Effector CD8-positive, alpha-beta T cell (primary cell): ENCODE data around the gene CENPA.
A peak's percentile ranks its signal among the peaks of the same experiment; 100 is the strongest.
"Not testable (repeated sequence)": the region's sequence is repeated elsewhere in the genome, so short reads cannot be mapped to it uniquely, and the experiment has no call there.

Experiments used
- DNase-seq: peaks from one replicate; lab custom pipeline; 2025; lab: John Stamatoyannopoulos, UW

Gene CENPA

DNA sequence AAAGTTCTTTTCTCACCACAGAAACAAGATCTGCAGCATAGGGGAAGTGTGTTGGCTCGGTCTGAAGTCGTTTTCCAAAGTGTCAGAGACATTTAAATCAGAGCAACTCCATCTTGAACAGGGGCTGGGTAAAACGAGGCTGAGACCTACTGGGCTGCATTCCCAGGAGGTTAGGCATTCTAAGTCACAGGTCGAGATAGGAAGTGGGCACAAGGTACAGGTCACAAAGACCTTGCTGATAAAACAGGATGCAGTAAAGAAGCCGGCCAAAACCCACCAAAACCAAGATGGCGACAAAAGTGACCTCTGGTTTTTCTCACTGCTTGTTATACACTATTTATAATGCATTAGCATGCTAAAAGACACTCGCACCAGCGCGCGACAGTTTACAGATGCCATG, 24.9 kb upstream of the CENPA start:
- not testable (repeated sequence) for DNase-seq

DNA sequence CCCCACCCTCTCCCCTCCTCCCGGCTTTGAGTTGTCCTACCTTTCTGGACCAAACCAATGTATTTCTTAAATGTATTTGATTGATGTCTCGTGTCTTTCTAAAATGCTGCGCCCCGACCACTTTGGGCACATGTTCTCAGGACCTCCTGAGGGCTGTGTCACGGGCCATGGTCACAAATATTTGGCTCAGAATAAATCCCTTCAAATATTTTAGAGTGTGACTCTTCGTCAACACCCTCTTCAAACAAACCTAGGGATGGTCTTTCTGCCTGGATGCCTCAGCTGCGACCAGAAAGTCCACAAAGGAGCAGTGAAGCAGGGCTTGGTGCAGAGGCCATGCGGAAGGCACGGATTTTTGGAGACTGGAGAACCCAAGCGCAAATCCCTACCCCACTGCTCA, 22.8 kb upstream of the CENPA start:
- DNase-seq = no peak

DNA sequence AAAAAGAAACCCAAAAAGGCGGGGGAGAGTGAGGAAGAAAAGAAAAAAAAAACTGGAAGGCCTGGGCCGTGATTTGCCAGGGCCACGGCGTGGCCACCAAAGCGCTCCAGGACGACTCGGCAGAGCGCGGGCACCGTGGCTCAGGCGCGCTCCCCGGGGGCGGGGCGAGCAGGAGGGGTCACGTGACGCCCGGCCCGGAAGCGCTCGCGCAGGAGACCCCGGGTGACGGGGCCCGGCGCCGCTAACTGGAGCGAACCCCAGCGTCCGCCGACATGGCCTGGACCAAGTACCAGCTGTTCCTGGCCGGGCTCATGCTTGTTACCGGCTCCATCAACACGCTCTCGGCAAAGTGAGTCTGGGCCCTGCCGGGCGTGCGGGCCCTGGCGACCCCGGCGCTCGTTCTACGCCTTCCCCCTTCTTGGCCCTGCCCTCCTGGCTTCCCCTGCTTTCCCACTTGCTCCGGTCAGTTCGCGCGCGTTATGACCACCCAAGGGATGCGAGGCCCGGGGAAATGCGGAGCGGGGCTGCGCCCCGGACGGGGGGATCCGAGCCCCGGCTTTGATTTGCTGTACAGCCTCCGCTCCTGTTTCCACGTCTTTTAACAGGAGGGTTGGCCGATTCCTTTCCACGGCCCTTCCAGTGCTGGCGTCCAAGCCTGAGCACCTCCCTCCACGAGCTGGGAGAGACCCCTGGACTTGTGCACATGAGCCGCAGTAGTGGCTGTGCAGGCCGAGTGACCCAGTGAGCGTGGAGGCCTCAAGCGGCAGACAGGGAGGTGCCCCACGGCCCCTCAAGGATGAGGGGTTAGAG, 21.6 kb upstream of the CENPA start, which contains the start of gene SLC35F6:
TSS of gene SLC35F6 (plus strand) at position 207 of the 810 bp plus-strand sequence. CDS start at position 273, 66 bp downstream.
- peak; percentile 75 for DNase-seq

DNA sequence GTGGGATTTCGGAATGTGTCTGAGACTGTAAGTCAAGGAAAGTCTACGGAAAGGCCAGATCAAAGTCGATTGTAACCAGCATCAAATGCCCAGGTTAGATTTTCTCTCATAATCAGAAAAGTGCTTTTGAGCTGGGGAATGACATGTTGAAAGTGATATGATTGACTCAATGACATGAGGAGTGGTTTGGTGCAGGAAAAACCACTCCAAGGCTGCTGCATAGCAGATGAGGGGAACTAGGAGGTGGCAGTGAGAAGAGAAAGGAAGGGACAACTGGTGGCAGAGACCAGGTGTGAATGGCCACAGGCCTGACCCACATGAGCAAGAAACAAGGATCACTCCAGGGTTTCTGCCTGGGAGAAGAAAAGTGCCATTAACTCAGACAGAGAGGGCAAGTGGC, 20.9 kb upstream of the CENPA start:
- DNase-seq = no peak

DNA sequence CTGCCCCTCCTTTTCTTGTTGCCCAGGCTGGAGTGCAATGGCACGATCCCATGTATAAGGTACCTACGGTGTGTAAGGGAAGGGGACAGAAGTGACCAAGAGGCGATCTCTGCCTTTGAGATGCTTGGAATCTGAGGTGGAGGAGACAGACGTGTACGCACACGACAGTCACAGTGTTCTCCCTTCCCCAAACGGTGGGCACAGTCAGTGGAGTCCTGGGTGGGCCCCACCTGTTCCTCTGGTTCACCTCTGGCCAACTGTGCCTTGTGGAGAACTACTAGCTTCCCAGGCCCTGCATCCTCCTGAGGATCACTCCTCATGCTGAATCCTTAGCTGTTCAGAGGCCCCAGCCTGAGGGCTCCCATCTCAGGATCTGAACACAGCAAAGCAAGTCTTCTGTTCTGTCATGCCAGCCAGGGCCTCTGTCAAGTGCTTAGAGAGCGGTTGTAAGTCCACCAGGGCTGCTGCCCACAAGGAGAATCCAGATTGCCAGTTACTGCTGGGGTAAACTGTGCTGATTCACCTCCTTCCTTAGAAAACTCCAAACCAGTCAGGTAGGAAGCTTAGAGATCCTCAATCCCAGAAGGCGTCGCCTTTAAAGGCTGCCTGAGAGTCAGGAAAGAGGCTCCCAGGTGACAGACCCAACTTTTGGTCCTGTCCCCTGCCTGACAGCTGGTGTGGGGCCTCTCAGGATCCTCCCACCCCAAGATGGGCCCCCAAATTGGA, 20.2 kb upstream of the CENPA start:
- no peak for DNase-seq

DNA sequence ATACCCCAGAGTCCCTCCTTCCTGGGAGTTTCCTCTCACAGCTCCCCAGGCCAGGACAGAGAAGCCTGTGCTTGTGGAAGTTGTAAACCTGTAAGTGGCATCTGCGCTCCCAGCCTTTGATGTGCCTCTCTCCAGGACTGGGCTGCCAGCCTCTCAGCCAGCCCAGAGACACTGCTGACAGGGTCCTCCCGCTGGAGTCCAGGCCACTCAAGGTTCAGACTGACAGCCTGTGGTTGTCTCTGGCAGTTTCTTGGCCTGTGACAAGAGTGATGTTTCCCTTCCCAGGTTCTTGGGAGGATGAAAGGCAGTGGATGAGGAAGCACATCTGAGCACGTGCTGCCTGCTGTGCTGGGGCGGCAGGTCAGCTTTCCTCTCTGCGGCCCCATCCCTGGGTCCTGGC, 18.7 kb upstream of the CENPA start:
- DNase-seq = no peak

DNA sequence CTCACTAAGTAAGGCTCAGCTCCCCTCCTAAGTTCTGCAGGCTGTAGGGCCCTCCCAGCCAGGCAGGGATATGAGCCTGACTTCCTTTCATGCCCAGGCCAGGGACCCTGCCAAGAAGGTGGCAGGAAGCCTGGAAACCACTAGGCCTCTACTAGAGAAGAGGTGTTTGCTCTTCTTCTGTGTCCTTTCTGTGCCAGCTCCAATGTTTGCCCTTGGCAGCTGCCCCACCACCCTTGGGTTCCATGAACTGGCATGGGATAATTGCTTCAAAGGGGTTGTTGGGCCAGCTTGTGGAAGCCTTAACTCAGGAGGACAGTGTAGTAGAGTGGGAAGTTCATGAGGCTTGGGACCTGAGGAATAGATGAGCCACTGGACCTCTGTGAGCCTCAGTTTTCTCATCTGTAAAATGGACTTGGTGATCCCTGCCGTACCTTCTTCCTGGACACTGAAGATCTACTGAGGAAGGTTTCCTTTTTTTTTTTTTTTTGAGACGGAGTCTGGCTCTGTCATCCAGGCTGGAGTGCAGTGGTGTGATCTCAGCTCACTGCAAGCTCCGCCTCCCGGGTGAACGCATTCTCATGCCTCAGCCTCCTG, 17.9 kb upstream of the CENPA start:
- DNase-seq = no peak

DNA sequence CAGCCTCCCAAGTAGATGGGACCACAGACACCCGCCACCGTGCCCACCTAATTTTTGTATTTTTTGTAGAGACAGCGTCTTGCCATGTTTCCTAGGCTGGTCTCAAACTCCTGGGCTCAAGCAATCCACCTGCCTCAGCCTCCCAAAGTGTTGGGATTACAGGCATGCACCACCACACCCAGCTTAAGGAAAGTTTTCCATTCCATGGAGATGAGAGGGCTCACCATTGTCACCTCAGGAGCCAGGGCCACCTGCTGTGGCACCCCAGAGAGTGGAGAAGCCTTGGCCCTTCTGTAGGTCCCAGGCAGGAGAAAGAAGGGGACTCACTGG, 17.1 kb upstream of the CENPA start:
- no peak for DNase-seq

DNA sequence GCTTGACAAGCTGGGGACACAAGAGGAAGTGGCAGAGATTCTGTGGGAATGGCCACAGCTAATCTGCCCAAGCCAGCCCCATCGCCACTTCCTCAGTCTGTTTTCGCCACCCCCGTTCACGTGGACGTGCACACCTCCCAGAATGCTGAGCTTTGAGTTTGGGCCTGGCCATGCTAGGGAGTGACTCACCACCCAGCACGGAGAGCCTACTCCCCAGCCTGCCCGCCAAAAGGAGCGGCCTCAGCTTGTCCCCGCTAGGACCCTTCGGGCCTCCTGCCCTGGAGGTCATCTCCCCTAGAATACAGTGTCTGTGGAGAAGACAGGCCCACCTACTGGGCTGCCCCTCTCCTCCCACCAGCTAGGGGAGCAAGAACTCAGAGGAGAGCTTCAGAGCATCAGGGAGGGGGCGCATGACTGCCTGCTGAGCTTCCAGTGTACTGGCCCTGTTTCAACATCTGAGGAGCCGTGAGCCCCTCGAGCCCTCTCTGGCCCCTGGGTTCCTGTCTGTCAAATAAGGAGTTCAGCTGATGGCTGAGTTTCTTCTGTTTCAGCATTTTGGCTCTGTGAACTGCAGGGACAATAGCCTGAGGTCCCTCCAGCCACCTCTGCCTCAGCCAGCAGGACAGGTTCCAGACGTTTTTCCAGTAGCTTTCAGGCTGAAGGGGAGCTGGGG, 16.6 kb upstream of the CENPA start:
- DNase-seq = no peak

DNA sequence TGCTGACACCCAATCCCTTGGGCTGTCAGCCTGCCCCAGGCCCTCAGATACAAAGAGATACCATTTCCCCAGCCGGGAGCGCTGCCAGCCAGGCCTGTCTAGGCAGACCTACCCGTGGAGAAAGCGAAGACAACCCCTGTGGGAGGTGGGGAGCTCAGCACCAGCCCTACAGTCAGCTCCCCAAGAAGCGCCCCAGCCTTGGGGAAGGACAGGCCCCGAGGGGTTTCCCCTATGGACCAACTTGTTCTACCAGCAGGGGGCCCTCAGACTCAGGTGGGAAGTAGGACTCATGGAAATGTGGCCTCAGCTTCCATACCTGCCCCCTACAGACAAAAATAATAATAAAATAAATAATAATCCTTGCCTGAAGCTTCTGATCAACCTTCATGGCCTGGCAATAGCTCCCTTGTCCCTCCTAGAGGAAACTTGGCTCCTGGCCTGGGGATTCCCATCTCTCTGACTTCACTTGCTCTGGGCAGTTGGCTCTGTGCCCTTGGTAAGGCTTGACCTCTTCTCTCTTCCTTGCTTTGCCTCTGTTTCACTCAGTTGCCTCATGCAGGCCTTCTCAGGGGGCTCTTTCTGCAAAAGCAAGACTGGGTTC, 14.8 kb upstream of the CENPA start:
- peak; percentile 17 for DNase-seq

DNA sequence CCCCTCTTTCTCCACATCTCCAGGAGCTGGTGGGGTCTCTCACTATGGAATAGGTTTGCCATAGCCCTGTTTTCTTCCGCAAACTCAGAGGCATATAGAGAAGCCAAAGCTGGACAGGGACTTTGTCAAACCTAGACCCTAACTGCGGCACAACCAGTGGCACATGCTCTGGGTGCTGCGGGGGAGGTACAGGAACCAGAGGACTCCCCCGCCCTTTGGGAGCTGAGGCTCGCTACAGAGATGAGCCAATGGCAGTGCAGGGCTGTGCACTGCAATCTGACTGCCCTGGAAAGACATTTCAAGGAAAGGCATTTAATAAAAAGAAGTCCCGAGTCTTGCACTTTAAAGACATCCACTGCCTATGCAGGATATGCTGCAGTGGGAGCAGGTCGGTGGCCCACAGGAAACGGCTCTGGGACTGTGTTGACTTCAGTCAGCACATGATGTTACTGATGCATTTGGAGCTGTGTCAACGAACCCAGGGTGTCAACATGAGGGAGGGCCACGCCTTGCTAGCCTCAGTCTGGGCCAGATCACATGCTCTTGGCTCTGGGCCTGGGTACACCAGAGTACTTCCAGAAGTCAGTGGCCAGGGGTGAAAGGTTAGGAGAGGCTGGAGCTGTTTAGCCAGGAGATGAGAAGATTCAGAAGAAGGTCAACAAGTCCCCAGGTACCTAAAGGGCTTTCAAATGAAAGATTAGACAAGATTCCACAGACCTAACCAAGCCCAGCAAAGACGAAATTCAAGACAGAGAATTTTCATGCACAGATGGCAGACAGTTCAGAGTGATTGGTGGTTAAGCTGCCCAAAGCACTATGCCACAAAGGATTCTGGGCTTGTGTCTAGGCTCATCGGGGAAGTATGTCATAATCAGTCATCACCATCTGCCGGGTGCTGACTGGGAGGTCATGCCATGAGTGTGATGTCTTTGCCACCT, 13.5 kb upstream of the CENPA start:
- DNase-seq = no peak

DNA sequence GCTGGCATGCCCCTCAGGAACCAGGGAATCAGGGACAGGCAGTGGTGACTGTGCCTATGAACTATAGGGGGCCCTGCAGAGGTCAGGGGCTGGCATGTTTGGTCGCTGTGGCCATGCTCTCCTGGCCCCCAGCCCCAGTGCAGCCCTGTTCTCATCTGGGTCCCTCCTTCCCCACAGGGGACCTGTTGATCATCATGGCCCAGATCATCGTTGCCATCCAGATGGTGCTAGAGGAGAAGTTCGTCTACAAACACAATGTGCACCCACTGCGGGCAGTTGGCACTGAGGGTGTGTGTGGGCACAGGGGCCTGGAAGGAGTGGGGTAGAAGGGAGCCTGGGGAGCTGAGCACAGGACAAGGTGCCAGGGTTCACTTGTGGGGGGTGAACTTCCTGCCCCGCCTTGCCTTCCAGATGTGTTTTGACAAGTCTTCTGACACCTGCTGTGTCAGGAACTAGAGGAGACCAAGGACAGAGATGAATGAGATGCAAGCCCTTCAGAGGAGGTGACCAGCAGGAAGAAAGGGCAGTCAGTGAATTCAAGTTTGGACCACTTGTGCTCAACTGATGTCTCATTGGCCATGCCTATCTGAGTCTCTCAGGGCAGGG, 9.6 kb upstream of the CENPA start:
- DNase-seq = no peak

DNA sequence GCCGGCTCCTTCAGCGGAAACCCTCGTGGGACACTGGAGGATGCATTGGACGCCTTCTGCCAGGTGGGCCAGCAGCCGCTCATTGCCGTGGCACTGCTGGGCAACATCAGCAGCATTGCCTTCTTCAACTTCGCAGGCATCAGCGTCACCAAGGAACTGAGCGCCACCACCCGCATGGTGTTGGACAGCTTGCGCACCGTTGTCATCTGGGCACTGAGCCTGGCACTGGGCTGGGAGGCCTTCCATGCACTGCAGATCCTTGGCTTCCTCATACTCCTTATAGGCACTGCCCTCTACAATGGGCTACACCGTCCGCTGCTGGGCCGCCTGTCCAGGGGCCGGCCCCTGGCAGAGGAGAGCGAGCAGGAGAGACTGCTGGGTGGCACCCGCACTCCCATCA, 7.8 kb upstream of the CENPA start:
- DNase-seq = no peak

DNA sequence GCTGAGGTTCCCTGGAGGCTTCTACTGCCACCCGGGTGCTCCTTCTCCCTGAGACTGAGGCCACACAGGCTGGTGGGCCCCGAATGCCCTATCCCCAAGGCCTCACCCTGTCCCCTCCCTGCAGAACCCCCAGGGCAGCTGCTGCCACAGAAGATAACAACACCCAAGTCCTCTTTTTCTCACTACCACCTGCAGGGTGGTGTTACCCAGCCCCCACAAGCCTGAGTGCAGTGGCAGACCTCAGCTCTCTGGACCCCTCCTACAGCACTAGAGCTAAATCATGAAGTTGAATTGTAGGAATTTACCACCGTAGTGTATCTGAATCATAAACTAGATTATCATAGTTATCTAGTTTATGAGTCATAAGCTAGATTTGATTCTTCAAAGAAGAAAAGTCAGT, 7.3 kb upstream of the CENPA start:
- DNase-seq = no peak

DNA sequence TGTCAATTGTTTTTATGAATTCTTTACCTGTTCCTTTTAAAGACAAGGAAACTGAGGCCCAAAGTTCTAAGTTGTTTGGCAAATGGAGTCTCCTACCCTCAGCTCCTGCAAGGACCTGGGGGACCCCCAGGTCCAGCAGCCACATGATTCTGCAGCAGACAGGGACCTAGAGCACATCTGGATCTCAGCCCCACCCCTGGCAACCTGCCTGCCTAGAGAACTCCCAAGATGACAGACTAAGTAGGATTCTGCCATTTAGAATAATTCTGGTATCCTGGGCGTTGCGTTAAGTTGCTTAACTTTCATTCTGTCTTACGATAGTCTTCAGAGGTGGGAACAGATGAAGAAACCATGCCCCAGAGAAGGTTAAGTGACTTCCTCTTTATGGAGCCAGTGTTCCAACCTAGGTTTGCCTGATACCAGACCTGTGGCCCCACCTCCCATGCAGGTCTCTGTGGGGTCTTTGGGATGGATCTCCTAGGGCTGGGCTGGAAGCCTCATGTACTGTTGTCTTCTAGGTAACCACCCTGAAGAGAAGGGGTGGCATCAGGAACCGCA, 5.6 kb upstream of the CENPA start:
- DNase-seq = no peak

DNA sequence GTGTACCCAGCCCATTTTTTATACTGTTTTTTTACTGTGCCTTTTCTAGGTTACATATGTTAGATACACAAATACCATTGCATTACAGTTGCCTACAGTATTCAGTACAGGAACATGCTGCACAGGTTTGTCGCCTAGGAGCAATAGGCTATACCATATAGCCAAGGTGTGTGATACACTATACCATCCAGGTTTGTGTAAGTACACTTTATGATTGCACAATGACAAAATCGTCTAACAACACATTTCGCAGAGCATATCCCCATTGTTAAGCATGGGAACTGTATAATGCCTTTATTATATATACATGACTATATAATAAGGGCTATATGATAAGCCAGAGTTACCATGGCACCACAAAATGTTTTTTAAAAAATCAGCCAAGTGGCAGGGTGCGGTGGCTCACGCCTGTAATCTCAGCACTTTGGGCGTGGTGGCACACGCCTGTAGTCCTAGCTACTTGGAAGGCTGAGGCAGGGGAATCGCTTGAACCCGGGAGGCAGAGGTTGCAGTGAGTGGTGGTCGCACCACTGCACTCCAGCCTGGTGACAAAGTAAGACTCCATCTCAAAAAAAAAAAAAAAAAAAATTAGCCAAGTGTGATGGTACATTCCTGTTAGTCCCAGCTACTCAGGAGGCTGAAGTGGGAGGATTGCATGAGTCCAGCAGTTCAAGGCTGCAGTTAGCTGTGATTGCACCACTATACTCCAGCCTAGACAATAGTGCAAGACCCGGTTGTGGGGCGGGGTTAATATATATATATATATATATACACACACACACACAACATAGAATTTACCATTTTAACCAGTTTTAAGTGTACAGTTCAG, 2.8 kb upstream of the CENPA start:
- DNase-seq = no peak

DNA sequence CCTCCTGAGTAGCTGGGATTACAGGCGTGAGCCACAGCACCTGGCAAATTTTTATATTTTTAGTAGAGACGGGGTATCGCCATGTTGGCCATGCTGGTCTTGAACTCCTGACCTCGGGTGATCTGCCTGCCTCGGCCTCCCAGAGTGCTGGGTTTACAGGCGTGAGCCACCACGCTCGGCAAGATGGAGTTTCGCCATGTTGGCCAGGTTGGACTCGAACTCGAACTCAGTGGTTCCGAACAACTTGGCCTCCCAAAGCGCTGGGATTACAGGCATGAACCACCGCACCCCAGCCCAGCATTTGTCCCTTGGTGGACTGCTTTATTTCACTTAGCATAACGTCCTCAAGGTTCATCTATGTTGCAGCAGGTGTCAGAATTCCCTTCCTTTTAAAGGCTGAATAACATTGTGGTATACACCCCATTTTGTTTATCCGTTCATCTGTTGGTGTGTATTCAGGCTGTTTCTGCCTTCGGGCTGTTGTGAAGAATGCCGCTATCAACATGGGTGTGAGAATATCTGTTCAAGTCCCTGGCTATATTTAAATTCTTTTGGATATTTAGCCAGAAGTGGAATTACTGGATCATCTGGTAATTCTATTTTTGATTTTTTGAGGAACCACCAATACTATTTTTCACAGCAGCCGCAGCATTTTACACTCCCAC, 1.2 kb upstream of the CENPA start:
- DNase-seq = no peak

DNA sequence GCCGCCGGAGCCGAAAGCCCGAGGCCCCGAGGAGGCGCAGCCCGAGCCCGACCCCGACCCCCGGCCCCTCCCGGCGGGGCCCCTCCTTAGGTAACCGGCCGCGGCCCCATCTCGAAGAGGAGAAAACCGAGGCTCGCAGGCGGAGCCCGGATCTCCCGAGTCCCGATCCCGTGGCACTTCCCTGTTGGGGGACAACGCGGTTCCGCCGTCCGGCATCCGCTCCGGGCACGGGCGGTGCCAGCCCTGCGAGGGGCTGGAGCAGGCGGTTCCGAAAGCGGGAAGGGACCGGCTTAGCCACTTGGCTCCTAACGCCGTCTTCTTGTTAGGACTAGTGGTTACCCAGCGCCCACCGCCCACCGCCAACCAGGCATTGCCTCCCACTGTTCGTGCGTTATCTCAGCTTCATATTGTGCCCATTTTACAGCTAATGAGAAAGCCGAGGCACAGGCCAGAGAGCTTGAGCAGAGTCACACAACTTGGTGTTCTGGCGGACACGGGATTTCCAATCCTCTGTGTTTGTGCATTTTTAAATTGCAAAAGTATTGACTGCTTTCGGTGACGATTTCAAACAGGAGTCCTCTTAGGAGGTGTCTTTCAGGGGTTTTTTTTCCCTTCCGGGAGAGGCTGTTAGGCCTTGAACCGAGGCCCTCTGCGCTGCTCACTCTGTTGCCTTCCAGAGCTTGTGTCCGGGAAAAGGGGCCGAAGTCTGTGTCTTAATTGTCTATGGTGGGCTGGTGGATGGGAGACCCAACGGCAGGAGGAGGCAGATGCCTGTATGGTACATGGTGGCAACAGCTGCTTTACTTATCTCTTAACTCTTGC, 562 bp downstream of the CENPA start:
- no peak for DNase-seq
